ENCODE data around the gene CPB1.

DNA sequence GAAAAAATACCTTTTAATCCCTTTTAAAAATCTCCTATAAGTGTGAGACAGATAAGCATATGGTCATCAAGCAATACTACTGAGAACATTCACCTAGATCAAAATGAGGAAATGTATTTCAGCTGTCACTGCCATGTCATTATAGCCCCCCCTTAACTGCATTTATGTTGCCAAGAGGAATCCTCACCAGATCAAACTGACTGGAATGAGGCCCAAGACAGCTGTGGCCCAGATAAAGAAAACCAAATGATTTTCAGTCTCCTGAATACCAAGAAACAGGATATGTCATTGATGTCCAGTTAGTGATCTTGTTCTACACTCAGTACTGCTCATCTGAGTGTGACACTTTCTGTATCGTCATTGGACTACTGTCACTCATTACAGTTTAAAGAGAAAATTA is 35.1 kb upstream of the CPB1 start:
- TF ChIP-seq POLR2A (IDR thresholded peaks at IDR 0.05) = no peak
- TF ChIP-seq CTCF (IDR thresholded peaks at IDR 0.05) = no peak
- TF ChIP-seq EP300 (IDR thresholded peaks at IDR 0.05) = no peak

All from ovary (tissue), 3 donors.